ENCODE results near the gene RBMS2.
A peak's percentile ranks its signal among the peaks of the same experiment; 100 is the strongest.

Gene RBMS2

DNA sequence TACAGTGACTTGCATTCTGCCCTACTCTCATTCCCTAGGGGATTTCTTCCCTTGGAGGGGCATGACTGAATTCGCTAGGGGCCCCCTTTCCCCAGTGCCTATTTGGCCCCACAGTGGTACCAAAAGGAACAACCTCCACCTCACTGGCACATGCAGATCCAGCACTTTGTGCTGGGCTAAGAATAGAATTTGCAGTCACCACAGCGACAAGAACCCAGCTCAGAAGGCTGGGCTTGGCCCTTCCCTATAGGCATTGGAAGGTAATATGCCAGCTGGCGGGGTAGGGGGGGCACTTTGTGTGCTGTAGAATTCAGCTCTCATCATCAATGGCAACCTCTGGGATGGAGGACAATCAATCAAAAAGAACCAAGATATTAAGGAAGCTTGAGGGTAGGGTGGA lies 94.6 kb downstream of the RBMS2 start:
- no peaks in the 10 kb centered on the region for H3K9me3 ChIP-seq (ENCODE audit: insufficient read depth, low read depth, low read length)
- H3K4me1 ChIP-seq (ENCODE audit: insufficient read depth, low read length), result no peaks in the 10 kb centered on the region
- no peaks in the 10 kb centered on the region for H3K27me3 ChIP-seq (ENCODE audit: insufficient read depth, low read length)
- peaks cover 84% of the 10 kb centered on the region for H3K36me3 ChIP-seq (ENCODE audit: insufficient read depth, low read depth, low read length)
- no peak overlapping the region for H3K9ac ChIP-seq (ENCODE audit: low read depth, low read length)
- H3K4me3 ChIP-seq (ENCODE audit: low read length), result no peak overlapping the region
- H3K27ac ChIP-seq (ENCODE audit: low read length), result no peak overlapping the region

DNA sequence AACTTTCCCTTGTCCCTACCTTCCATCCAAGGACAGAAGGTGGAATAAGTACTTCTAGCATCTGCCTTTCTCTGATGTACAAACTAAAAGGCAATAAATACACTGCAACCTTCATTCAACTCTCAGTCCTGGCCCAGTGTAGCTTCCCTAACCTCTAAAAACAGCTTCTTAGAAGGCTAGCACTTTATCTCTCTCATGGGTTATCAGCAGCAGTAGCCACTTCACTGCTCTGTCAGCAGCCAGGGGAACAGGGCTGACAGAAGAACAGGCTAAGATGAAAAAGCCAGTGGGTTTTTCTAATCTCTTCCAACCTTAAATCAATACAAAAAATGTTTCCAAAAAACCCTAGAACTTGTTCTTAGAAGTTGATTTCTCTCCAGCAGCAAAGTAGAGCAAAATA lies 95.3 kb downstream of the RBMS2 start:
- Histone ChIP-seq H3K9ac (ENCODE audit: low read depth, low read length) (no peak overlapping the region), H3K4me3 (ENCODE audit: low read length) (no peak overlapping the region), H3K4me1 (ENCODE audit: insufficient read depth, low read length) (no peaks in the 10 kb centered on the region), H3K27me3 (ENCODE audit: insufficient read depth, low read length) (no peaks in the 10 kb centered on the region), H3K9me3 (ENCODE audit: insufficient read depth, low read depth, low read length) (no peaks in the 10 kb centered on the region), H3K36me3 (ENCODE audit: insufficient read depth, low read depth, low read length) (peaks cover 78% of the 10 kb centered on the region), H3K27ac (ENCODE audit: low read length) (no peak overlapping the region)

DNA sequence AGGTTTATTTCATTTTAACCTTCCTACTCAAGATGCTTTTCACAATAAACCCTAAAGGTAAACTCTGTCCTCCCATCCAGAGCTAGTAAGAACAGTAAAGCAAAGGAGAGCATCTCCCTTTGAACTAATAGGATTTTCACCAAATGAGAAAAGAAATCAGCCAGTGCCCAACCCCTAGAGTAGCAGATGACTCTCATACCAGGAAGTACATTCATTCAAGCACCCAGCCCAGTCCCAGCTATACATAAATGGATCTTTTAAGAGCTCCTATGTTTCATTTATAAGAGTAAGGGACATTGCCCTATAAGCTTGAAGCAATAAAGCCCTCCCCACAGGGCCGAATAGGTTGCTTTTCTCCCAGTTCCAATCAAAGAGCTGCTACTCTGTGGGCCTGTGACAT lies 100.9 kb downstream of the RBMS2 start:
- Histone ChIP-seq H3K4me3 (ENCODE audit: low read length) (no peak overlapping the region), H3K9me3 (ENCODE audit: insufficient read depth, low read depth, low read length) (no peaks in the 10 kb centered on the region), H3K27me3 (ENCODE audit: insufficient read depth, low read length) (no peaks in the 10 kb centered on the region), H3K27ac (ENCODE audit: low read length) (no peak overlapping the region), H3K36me3 (ENCODE audit: insufficient read depth, low read depth, low read length) (peaks cover 42% of the 10 kb centered on the region), H3K4me1 (ENCODE audit: insufficient read depth, low read length) (no peaks in the 10 kb centered on the region), H3K9ac (ENCODE audit: low read depth, low read length) (no peak overlapping the region)

DNA sequence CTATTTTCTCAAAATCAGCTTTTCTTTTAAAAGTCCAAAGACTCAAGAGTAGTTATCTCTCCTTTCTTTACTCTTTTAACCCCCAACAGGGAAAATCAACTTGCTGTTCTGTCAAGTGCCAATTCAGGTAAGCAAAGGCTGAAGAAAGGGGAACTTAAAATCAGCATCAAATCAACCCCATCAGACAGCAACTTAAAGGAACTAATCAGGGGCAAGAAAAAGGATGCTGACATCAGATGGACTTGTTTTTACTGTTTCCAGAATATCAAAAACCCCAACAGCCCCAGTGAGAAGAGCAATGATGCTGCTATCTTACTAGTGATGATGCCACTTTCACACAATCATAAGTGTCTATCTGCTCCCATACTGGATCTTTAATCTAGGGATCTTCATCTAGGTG lies 105.1 kb downstream of the RBMS2 start:
- no peak overlapping the region for H3K9ac ChIP-seq (ENCODE audit: low read depth, low read length)
- peaks cover 15% of the 10 kb centered on the region for H3K4me1 ChIP-seq (ENCODE audit: insufficient read depth, low read length)
- no peaks in the 10 kb centered on the region for H3K9me3 ChIP-seq (ENCODE audit: insufficient read depth, low read depth, low read length)
- H3K27ac ChIP-seq (ENCODE audit: low read length), result no peak overlapping the region
- no peak overlapping the region for H3K4me3 ChIP-seq (ENCODE audit: low read length)
- H3K36me3 ChIP-seq (ENCODE audit: insufficient read depth, low read depth, low read length), result peaks cover 20% of the 10 kb centered on the region
- H3K27me3 ChIP-seq (ENCODE audit: insufficient read depth, low read length), result no peaks in the 10 kb centered on the region

DNA sequence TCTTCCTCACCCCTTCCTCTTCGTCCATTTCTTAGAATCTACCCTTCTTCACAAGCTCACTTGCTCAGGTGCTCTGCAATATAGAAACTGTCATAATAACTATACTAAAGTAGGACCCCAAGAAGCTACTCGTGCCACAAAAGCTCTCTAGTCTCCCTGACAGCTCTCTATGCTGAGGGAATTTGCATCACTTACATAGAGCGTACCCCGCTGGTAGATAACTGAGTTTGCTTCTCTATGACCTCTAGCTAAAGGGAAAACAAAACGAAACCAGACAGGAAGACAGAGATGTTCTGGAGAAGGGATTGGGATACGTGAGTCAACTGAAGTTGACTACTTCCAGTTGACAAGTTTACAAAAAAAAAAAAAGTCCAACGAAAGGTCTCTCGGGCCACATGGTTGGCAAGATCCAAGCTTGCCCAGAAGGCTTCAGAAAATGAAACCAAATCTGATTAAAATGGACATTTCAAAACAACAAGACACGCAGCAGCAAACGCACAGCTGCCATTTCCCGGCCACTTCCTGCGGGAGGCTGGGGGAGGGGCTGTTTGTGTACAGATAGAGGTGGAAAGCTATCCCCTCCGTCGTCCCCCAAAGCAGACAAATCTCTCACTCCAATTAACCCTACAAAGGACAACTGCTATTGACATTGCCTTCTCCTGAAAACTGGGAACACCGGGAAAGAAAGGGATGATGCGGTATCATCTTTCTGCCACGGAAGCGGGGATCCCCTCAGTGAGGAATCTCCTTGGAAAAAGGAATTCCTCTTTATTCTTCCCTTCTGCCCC lies 107.2 kb downstream of the RBMS2 start:
- H3K9me3 ChIP-seq (ENCODE audit: insufficient read depth, low read depth, low read length), result no peaks in the 10 kb centered on the region
- H3K36me3 ChIP-seq (ENCODE audit: insufficient read depth, low read depth, low read length), result peaks cover 13% of the 10 kb centered on the region; the same call in 1 of the 2 replicates
- H3K9ac ChIP-seq (ENCODE audit: low read depth, low read length), result peak overlapping the region; percentile 91
- peaks cover 33% of the 10 kb centered on the region for H3K4me1 ChIP-seq (ENCODE audit: insufficient read depth, low read length)
- H3K4me3 ChIP-seq (ENCODE audit: low read length), result peak overlapping the region; percentile 73
- no peaks in the 10 kb centered on the region for H3K27me3 ChIP-seq (ENCODE audit: insufficient read depth, low read length)
- no peak overlapping the region for H3K27ac ChIP-seq (ENCODE audit: low read length)

DNA sequence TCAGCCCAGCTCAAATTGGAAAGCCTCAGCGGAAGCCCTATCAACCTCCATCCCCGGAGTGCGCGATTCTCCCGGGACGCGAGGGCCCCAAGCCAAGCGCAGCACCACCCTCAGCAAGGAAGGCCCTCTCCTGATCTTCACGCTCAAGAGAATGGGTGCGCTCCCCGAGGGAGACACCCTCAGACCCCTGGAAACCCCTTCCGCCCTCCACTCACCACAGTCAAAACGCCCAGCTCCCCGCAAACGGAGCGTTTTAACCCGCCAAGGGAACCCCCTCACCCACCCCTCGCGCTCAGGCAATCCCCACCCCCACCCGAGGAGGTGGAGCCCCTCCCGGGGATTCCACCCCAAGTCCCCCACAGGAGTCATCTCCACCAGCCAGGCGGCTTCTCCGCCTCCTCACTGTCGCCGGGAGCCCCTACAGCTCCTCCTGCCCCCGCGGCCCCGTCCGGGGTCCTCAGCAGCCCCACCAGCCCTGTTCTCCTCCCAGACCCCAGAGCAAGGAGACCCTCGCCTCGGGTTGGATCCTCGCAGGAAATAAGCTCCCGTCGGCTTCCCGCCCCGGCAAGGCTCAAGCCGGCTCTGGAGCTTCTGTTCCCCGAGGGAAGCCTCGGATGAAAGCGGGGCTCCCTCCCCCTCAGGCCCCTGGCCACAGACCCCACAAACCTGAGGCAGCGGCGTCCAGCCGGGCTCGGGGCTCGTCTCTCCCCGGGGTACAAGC lies 108.0 kb downstream of the RBMS2 start:
- Histone ChIP-seq H3K4me3 (ENCODE audit: low read length) (peak overlapping the region; percentile 73), H3K4me1 (ENCODE audit: insufficient read depth, low read length) (peaks cover 33% of the 10 kb centered on the region), H3K36me3 (ENCODE audit: insufficient read depth, low read depth, low read length) (peaks cover 13% of the 10 kb centered on the region; the same call in 1 of the 2 replicates), H3K27me3 (ENCODE audit: insufficient read depth, low read length) (no peaks in the 10 kb centered on the region), H3K9me3 (ENCODE audit: insufficient read depth, low read depth, low read length) (no peaks in the 10 kb centered on the region), H3K9ac (ENCODE audit: low read depth, low read length) (peak overlapping the region; percentile 91), H3K27ac (ENCODE audit: low read length) (peak overlapping the region; percentile 55)

DNA sequence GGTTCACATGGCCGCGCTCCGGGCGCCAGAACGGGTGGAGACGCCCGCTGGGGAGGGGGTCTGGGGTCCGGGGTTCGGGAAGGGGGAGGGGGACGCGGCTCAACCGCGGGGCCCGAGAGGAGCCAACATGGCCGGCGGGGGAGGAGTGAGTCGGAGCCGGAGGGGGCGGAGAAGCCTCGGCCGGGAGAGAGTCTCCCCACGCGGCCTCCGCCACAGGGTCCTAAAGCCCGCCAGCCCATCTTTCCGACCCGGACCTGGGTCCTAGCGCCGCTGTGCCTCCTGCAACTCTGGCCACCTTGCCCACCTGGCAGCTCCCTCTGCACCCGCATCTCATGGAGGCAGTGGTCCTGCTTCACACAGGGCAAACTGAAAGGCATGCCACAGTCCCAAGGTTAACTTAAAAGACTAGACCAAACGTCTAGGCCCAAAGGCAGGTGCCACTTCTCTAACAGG lies 108.6 kb downstream of the RBMS2 start, which contains the start of gene BAZ2A:
Gene BAZ2A, minus strand, starts transcription at position 147 of the 453 bp plus-strand sequence. CDS start 12,796 bp downstream, outside the sequence.
- Histone ChIP-seq H3K4me3 (ENCODE audit: low read length) (peak within 1 kb of the TSS; percentile 73), H3K9ac (ENCODE audit: low read depth, low read length) (peak within 1 kb of the TSS; percentile 91), H3K9me3 (ENCODE audit: insufficient read depth, low read depth, low read length) (no peaks in the 10 kb centered on the region), H3K27me3 (ENCODE audit: insufficient read depth, low read length) (no peaks in the 10 kb centered on the region), H3K36me3 (ENCODE audit: insufficient read depth, low read depth, low read length) (peaks cover 13% of the 10 kb centered on the region; the same call in 1 of the 2 replicates), H3K4me1 (ENCODE audit: insufficient read depth, low read length) (peaks cover 33% of the 10 kb centered on the region), H3K27ac (ENCODE audit: low read length) (peak within 1 kb of the TSS; percentile 55)

DNA sequence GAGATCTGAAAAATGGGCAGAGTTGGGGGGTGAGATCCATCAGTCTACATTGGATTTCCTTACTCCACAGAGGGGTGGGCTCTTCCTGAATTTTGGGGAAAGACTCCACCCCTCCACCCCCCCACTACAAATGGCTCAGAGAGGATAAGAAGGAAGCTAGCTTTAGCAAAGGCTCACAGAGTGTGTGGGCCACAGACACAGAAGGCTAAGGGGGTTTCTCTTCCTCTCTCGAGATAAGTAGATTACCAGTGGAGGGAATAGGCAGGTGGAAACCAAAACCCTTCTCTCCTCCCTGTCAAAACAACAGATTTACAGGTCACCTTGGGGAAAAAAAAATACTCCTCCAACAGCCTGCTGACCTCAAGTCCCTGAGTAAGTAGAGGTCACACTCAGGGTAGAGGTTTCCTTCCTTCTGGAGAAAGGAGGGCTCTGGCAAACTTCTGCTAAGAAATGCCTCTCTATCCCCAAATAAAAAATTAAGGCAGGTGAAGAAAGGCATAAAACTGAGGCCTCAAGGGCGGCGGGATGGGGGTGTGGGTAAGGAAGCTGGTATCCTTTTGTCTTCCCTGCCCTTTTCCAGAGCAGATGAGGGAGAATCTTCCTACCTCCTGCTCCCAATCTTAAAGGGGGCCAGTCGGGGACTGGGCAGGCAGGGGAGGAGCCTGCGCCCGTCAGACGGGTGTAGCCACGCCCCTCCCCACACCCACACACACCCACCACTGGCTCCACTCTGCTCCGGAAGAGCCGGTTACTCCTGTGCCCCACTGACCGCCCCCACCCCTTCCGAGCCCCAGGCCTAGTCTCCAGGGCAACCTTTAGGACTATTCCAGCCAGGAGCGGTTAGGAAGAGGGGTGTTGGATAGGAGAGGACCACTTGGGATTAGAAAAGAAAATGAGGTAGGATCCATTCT lies 110.4 kb downstream of the RBMS2 start:
- Histone ChIP-seq H3K27me3 (ENCODE audit: insufficient read depth, low read length) (no peaks in the 10 kb centered on the region), H3K4me3 (ENCODE audit: low read length) (peak overlapping the region; percentile 37), H3K4me1 (ENCODE audit: insufficient read depth, low read length) (peaks cover 35% of the 10 kb centered on the region), H3K9me3 (ENCODE audit: insufficient read depth, low read depth, low read length) (no peaks in the 10 kb centered on the region), H3K9ac (ENCODE audit: low read depth, low read length) (peak overlapping the region; percentile 43; the same call in 1 of the 2 replicates), H3K27ac (ENCODE audit: low read length) (no peak overlapping the region), H3K36me3 (ENCODE audit: insufficient read depth, low read depth, low read length) (peaks cover 2% of the 10 kb centered on the region; the same call in 1 of the 2 replicates)

DNA sequence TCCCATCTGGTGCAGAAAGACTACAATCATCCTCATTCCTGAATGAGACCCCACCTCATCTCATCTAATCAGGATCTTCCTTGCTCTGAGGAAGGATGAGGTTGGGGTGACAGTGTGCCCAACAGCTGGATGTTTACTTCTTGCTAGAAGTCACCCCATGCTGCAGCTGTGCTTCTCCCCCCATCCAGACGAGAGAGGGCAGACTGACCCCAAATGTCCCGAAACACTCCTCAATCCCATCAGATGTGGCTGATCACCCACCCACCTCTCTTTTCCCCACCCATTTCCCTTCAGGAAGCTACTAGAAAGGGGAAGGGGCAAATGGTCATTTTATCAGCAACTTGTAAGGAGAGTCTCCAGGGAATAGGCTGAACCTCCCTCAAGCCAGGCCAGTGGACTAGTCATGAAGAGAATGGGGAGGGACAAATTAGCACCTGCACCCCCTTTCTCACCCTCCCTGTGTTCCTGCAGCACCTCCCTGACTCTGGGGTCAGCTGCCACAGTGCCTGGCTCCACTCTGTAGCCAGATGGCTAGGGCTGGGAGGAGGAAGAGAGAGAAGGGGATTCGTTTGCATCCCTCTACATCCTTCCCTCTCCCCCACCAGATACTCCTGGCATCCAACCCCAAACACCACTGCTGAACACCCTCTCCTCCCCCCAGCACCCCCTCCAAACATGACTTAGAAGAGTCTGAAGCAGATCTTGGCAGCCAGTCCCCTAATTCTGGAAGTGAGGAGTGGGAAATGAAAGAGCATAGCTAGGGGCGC lies 111.3 kb downstream of the RBMS2 start:
- H3K9ac ChIP-seq (ENCODE audit: low read depth, low read length), result no peak overlapping the region; the same call in 1 of the 2 replicates
- H3K36me3 ChIP-seq (ENCODE audit: insufficient read depth, low read depth, low read length), result peaks cover 8% of the 10 kb centered on the region
- H3K27me3 ChIP-seq (ENCODE audit: insufficient read depth, low read length), result no peaks in the 10 kb centered on the region
- peak overlapping the region; percentile 37 for H3K4me3 ChIP-seq (ENCODE audit: low read length)
- peaks cover 40% of the 10 kb centered on the region for H3K4me1 ChIP-seq (ENCODE audit: insufficient read depth, low read length)
- H3K27ac ChIP-seq (ENCODE audit: low read length), result no peak overlapping the region
- H3K9me3 ChIP-seq (ENCODE audit: insufficient read depth, low read depth, low read length), result no peaks in the 10 kb centered on the region

DNA sequence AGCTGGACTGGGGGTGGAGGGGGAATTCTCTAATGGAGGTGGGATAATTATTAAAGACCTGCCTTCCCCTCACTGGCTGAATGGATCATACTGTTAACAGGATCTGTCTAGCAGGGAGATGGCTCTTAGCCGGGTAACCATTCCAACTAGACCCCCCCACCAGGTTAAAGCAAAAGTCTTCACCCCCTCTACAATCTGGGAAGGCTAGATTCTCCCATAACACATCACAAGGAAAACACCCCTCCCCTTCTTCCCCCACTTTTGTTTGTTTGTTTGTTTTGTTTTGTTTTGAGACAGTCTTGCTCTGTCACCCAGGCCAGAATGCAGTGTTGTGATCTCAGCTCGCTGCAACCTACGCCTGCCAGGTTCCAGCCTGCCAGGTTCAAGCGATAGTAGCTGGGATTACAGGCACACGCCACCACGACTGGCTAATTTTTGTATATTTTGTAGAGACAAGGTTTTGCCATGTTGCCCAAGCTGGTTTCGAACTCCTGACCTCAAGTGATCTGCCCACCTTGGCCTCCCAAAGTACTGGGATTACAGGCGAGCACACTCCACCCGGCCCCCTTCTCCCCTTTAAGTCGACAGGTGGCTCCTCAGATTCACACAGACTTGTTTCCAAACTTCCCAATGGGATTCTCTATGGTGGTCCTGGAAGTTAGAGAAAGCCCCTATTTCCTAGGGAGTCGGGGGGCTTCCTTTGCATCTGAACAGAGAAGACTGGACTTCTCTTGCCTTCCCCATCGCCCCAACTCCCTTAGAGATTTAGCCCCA lies 112.0 kb downstream of the RBMS2 start:
- peak overlapping the region; percentile 82 for H3K4me3 ChIP-seq (ENCODE audit: low read length)
- peaks cover 34% of the 10 kb centered on the region for H3K4me1 ChIP-seq (ENCODE audit: insufficient read depth, low read length)
- peak overlapping the region; percentile 36 for H3K27ac ChIP-seq (ENCODE audit: low read length)
- peak overlapping the region; percentile 75; the same call in 1 of the 2 replicates for H3K9ac ChIP-seq (ENCODE audit: low read depth, low read length)
- H3K9me3 ChIP-seq (ENCODE audit: insufficient read depth, low read depth, low read length), result no peaks in the 10 kb centered on the region
- H3K36me3 ChIP-seq (ENCODE audit: insufficient read depth, low read depth, low read length), result peaks cover 15% of the 10 kb centered on the region
- H3K27me3 ChIP-seq (ENCODE audit: insufficient read depth, low read length), result no peaks in the 10 kb centered on the region

Measured in iPS-20b (cell line).